ENCODE results near the gene CD83.

GRCh38 chr6:14100966-14101365, 16.6 kb upstream of the CD83 start:
- TF ChIP-seq CTCF (IDR thresholded peaks at IDR 0.05) (no peak), POLR2A (IDR thresholded peaks at IDR 0.05) (no peak)
